ENCODE measurements around the gene FRMD4B.

Gene FRMD4B

GRCh38 chr3:69200384-69201068 is 185.4 kb downstream of the FRMD4B start:
- peak; percentile 23 for DNase-seq (ENCODE audit: low spot score)

GRCh38 chr3:69199942-69200341 is 185.9 kb downstream of the FRMD4B start:
- DNase-seq (ENCODE audit: low spot score): no peak

- no peak for DNase-seq (ENCODE audit: low spot score)
These were observed 187.9 kb downstream of the FRMD4B start for GRCh38 chr3:69197922-69198530.

- DNase-seq (ENCODE audit: low spot score): no peak
These were observed 188.4 kb downstream of the FRMD4B start for GRCh38 chr3:69197455-69197854.

- DNase-seq (ENCODE audit: low spot score): no peak
These were observed 189.0 kb downstream of the FRMD4B start for GRCh38 chr3:69196876-69197275.

GRCh38 chr3:69194431-69195165 is 191.3 kb downstream of the FRMD4B start:
- DNase-seq (ENCODE audit: low spot score): no peak

- DNase-seq (ENCODE audit: low spot score): no peak
These were observed 192.1 kb downstream of the FRMD4B start for GRCh38 chr3:69193749-69194148.

- DNase-seq (ENCODE audit: low spot score): no peak
These were observed 194.4 kb downstream of the FRMD4B start for GRCh38 chr3:69191516-69191915.

GRCh38 chr3:69189487-69189886 is 196.4 kb downstream of the FRMD4B start:
- no peak for DNase-seq (ENCODE audit: low spot score)

GRCh38 chr3:69186575-69187093 is 199.3 kb downstream of the FRMD4B start:
- DNase-seq (ENCODE audit: low spot score): no peak

- no peak for DNase-seq (ENCODE audit: low spot score)
These were observed 203.1 kb downstream of the FRMD4B start for GRCh38 chr3:69182588-69183316.

- DNase-seq (ENCODE audit: low spot score): no peak
These were observed 204.2 kb downstream of the FRMD4B start for GRCh38 chr3:69181592-69182211.

GRCh38 chr3:69180869-69181591 is 204.9 kb downstream of the FRMD4B start:
- DNase-seq (ENCODE audit: low spot score): no peak

- DNase-seq (ENCODE audit: low spot score): peak; percentile 8
These were observed 206.0 kb downstream of the FRMD4B start for GRCh38 chr3:69179740-69180372.

- DNase-seq (ENCODE audit: low spot score): peak; percentile 17
These were observed 206.8 kb downstream of the FRMD4B start for GRCh38 chr3:69178838-69179739.

- no peak for DNase-seq (ENCODE audit: low spot score)
These were observed 207.8 kb downstream of the FRMD4B start for GRCh38 chr3:69178082-69178481.

GRCh38 chr3:69174871-69175737 is 210.8 kb downstream of the FRMD4B start:
- no peak for DNase-seq (ENCODE audit: low spot score)

- DNase-seq (ENCODE audit: low spot score): no peak
These were observed 211.4 kb downstream of the FRMD4B start for GRCh38 chr3:69174445-69174844.

- no peak for DNase-seq (ENCODE audit: low spot score)
These were observed 213.8 kb downstream of the FRMD4B start for GRCh38 chr3:69172058-69172457.
